Measurements from ENCODE around the gene SOX15. TPM values are rescaled to one million over a fixed set of nuclear protein-coding genes. Genes with fewer than 3 reads are reported as not detected.

SOX15 gene
- total and polyA plus RNA-seq, 10 of the 15 experiments (the other 5 are each of a cell fraction or from before 2014, with no cell fraction given), result 0.06 to 0.53 (median 0.16) TPM; not detected in 2

DNA sequence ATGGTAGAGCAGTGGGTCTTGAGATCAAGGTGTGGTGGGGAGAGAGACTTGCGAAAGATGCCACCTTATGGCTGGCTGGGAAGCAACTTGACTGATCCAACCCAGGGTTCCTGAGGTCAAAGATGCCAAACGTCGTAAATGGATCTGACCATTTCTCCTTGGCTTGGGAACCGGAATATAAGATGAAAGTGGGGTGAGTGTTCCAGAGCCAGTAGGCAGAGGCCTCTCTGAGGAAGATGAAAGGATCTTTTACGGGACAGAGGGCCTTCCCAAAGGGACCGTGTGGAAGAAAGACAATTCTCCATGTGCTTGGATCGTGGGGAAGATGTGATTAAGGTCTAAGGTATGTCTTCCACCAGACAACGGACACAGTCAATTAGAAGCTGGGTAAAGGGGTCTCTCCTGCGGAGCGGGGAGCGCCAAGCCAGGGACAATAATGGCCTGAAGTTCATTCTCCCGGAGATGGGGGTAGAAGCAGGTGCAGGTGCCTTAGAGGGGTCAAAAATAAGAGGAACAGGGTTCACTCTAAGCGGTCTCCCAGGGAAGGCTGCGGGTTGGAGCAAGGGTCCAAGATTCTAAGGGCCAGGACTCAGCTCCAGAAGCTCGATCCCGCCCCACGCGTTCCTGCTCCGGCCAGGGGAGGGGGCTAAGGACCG is 24.0 kb upstream of the SOX15 start:
- peak overlapping the region; percentile 81 for H3K27ac ChIP-seq (ENCODE audit: control insufficient read depth, insufficient read depth)
- CTCF ChIA-PET, result interaction anchor here (0.6 to 3.6 kb wide), 9 partner anchors 11 to 317 kb away, joined by 3 to 22 read pairs (median 4); partner anchors contain the start of genes MPDU1, SAT2, TP53 and WRAP53
- intact Hi-C loops (cut with micrococcal nuclease; ENCODE audit: unreplicated experiment), result loop anchor here (5.0 kb wide), 1 partner anchor 73 kb away; the partner anchor contains the start of genes TP53 and WRAP53
- H3K4me1 ChIP-seq (ENCODE audit: control insufficient read depth, insufficient read depth, low read length), result peaks cover 4% of the 10 kb centered on the region; the same call in 1 of the 2 replicates
- TSS peak; percentile 56 for BruUV-seq (replicated peaks)
- no peak for DNase-seq (ENCODE audit: low read depth, low spot score)
- peak overlapping the region; percentile 98 for H3K4me2 ChIP-seq (ENCODE audit: control insufficient read depth, insufficient read depth)
- TF ChIP-seq YY1 (IDR thresholded peaks at IDR 0.05; ENCODE audit: low read depth, low read length) (no peak), CTCF (IDR thresholded peaks at IDR 0.05 in 2 of 3, conservative IDR thresholded peaks at IDR 0.05 in 1 of 3; ENCODE audit: control insufficient read depth in 2 of 3, extremely low read depth in 1 of 3, insufficient read depth in 1 of 3, low read depth in 3 of 3, low read length in 3 of 3) (peak in 2 of 3 experiments; percentile 10 to 18; a peak in 1 of 6 replicates)
- ATAC-seq, result no peak
- in situ Hi-C loops (cut with MboI), result no loop called here
- H3K36me3 ChIP-seq (ENCODE audit: control insufficient read depth in 2 of 2, insufficient read depth in 2 of 2, low read length in 1 of 2), result peaks cover 0 to 4% of the 10 kb centered on the region in 2 experiments; a peak in 1 of 4 replicates
- 15% methylated on average over 20 of the region's 20 CpGs for WGBS (ENCODE audit: insufficient coverage, insufficient replicate concordance, low lambda C conversion rate, missing lambda C conversion rate)
- H3K4me3 ChIP-seq, result peak overlapping the region; percentile 83
- no peaks in the 10 kb centered on the region for H3K27me3 ChIP-seq (replicated peaks in 1 of 2; ENCODE audit: control insufficient read depth in 2 of 2, insufficient read depth in 2 of 2, low read length in 1 of 2)
- no peaks in the 10 kb centered on the region for H3K9me3 ChIP-seq (replicated peaks; ENCODE audit: control insufficient read depth, insufficient read depth, low read length)
- H4K20me1 ChIP-seq (ENCODE audit: control insufficient read depth, insufficient read depth), result no peaks in the 10 kb centered on the region; the same call in 1 of the 2 replicates
- POLR2A ChIA-PET, result interaction anchor here (0.6 to 3.6 kb wide), 6 partner anchors 14 to 73 kb away, joined by 3 to 35 read pairs (median 8); partner anchors contain the start of genes CD68, MPDU1, SAT2 and TNFSF13
- no peak for FAIRE-seq
- peak overlapping the region; percentile 84 for H3K9ac ChIP-seq (ENCODE audit: control insufficient read depth, insufficient read depth, low read length)
- RAD21 ChIA-PET (ENCODE audit: unreplicated experiment), result interaction anchor here (1.1 to 2.4 kb wide), 5 partner anchors 13 to 278 kb away, joined by 3 to 21 read pairs (median 9); partner anchors contain the start of genes ACAP1, CD68, MPDU1 and SAT2
- no peak overlapping the region; the same call in none of the 2 replicates for H2AFZ ChIP-seq (ENCODE audit: control insufficient read depth, low read depth, low read length)
- SMC1A ChIA-PET (ENCODE audit: uncharacterized antibody, unreplicated experiment), result interaction anchor here (0.8 to 2.0 kb wide), 3 partner anchors 14 to 72 kb away, joined by 3 to 7 read pairs (median 4); partner anchors contain the start of gene SAT2
- H3K79me2 ChIP-seq (ENCODE audit: control insufficient read depth, insufficient read depth, low read length), result peaks cover 31% of the 10 kb centered on the region
